Neural crest cell (in vitro differentiated cells): Measurements from ENCODE around the gene GAPVD1. TPM values are rescaled to one million over a fixed set of nuclear protein-coding genes. Genes with fewer than 3 reads are reported as not detected.

Experiments
- DNase-seq: peaks from one replicate; pipeline ENCODE4 v3.0.0; 2021; ENCODE audit warnings: low read depth, mixed read lengths, low spot score
- H3K27ac Mint-ChIP-seq: one replicate; pipeline ENCODE4 v1.8.0; 2021; ENCODE audit warnings: mild to moderate bottlenecking, mixed read lengths; ENCODE audit not compliant: unreplicated experiment
- H3K27me3 Mint-ChIP-seq: 2 replicates; pipeline ENCODE4 v1.8.0; 2021; ENCODE audit warnings: low read depth, mild to moderate bottlenecking, mixed read lengths
- H3K36me3 Mint-ChIP-seq: 2 replicates; pipeline ENCODE4 v1.8.0; 2021; ENCODE audit warnings: low read depth, mild to moderate bottlenecking, mixed read lengths
- H3K4me1 Mint-ChIP-seq: 2 replicates; pipeline ENCODE4 v1.8.0; 2021; ENCODE audit warnings: mixed read lengths
- H3K4me3 Mint-ChIP-seq: one replicate; pipeline ENCODE4 v1.8.0; 2021; ENCODE audit warnings: mild to moderate bottlenecking, mixed read lengths
- H3K9me3 Mint-ChIP-seq: 2 replicates; pipeline ENCODE4 v1.8.0; 2021; ENCODE audit warnings: mixed read lengths
- total RNA-seq: library from RNA; stranded (reverse); gene quantifications from 2 replicates; pipeline ENCODE4 v1.2.1, GENCODE V29; 2021
- TF ChIP-seq, protein P1 (sequence below): fragments of 200-600 bp; sonication (generic); conservative IDR thresholded peaks from 2 replicates; pipeline ENCODE4 v1.5.0; 2021; ENCODE audit warnings: antibody characterized with exemption, mild to moderate bottlenecking

GAPVD1 gene
- total RNA-seq, 1 donor from 2014 or later = 41.3 TPM

DNA sequence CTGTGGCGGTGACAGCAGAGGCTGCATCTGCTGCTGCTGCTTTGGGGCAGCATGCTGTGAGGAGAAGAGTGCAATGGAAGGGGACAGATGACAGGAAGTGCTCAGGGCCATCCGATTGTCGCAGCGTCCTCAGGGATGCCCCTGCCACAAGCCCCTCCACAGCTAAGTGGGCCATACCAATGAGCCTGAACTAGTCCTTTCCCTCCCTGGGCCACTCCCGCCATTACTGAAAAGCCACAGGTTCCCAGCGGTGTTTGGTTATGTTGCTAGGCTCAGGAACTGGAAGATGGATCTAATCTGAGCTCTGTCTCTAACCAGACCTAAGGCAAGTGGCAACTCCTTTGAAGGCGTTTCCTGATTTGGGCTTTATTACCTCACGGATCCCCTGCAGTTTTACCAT lies 109.2 kb downstream of the GAPVD1 start:
- H3K27me3 Mint-ChIP-seq = peaks cover 12% of the 10 kb centered on the region
- TF ChIP-seq, protein P1, sequence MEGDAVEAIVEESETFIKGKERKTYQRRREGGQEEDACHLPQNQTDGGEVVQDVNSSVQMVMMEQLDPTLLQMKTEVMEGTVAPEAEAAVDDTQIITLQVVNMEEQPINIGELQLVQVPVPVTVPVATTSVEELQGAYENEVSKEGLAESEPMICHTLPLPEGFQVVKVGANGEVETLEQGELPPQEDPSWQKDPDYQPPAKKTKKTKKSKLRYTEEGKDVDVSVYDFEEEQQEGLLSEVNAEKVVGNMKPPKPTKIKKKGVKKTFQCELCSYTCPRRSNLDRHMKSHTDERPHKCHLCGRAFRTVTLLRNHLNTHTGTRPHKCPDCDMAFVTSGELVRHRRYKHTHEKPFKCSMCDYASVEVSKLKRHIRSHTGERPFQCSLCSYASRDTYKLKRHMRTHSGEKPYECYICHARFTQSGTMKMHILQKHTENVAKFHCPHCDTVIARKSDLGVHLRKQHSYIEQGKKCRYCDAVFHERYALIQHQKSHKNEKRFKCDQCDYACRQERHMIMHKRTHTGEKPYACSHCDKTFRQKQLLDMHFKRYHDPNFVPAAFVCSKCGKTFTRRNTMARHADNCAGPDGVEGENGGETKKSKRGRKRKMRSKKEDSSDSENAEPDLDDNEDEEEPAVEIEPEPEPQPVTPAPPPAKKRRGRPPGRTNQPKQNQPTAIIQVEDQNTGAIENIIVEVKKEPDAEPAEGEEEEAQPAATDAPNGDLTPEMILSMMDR = no peak
- H3K36me3 Mint-ChIP-seq = no peaks in the 10 kb centered on the region
- peak overlapping the region; percentile 94 for H3K27ac Mint-ChIP-seq
- no peak for DNase-seq
- no peak overlapping the region for H3K4me3 Mint-ChIP-seq
- H3K4me1 Mint-ChIP-seq = peaks cover 13% of the 10 kb centered on the region
- no peaks in the 10 kb centered on the region for H3K9me3 Mint-ChIP-seq

DNA sequence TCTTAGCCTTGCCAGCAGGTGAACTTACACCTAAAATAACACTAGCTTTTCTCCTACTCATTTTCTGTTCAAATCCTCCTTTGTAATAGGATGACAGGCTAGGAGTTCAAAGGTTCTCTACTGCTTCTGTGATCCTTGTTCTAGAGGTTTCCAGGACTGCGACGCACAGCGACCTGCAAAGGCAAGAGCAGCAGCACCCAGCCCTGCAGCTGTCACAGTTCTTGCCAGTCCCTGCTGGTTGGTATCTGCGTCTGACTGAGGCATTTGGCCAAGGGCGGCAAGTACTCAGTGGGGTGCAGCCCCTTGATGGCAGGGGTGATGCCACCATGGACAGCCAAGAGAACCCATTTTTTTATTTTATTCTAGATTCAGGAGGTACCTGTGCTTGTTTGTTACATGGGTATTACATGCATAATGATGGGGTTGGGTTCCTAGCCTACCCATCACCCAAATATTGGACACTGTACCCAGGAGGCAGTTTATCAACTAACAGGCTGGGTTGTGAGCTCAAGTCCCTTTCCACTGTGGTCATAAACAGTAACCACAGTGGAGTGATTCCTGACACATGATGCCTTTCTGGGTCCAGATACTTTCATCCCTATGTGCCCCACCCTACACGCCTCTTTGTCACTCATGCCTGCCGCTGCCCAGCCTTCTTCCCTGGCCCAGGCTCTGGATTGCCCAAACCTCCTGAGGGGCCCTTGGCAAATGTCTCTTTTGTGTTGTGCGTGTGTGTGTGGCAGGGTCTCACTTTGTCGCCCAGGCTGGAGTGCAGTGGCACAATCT lies 111.0 kb downstream of the GAPVD1 start:
- no peak for DNase-seq
- Mint-ChIP-seq H3K4me3 (no peak overlapping the region), H3K27ac (no peak overlapping the region), H3K36me3 (no peaks in the 10 kb centered on the region), H3K9me3 (no peaks in the 10 kb centered on the region), H3K4me1 (peaks cover 13% of the 10 kb centered on the region), H3K27me3 (peaks cover 12% of the 10 kb centered on the region)
- TF ChIP-seq, protein P1 = no peak

DNA sequence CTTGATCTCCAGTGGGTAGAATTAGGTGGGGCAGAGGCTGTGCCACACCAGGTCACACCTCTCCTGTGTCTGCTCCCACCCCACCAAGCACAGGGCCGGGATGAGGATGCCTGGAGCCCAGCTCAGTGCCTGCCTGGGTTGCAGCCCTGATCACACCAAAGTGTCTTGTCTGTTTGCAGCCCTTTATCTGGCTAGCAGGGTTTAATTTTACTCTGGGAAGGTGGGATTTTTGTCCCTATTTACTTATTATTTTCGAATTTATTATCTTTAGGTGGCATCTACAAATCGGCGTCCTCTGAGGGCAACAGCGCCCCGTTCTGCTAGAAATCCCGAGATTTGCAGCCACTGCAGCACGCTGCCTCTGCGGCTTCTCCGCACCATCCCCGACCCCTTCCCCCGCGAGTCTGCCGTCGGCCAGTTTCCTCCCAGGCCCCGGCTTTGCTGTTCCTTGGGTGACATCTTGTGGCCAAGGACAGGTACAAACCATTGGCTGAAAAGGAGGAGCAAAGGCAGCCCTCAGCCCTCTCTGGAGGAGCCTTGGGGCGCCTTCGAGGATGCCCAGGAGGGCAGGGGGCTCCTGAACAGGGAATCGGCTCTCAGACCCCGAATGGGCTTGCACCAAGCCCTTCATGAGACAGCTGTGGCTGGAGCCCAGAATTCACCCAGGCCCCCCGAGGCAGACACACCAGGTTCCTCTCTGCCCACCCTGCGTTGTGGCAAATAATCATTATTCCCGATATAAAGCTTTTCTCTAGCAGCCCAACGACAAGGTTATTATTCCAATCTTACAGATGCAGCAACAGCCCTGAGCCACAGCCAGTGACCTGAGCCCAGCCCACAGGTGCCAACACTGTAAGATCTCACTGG lies 113.0 kb downstream of the GAPVD1 start:
- Mint-ChIP-seq H3K4me3 (peak overlapping the region; percentile 74), H3K4me1 (peaks cover 13% of the 10 kb centered on the region), H3K27me3 (peaks cover 12% of the 10 kb centered on the region), H3K27ac (no peak overlapping the region), H3K9me3 (no peaks in the 10 kb centered on the region), H3K36me3 (no peaks in the 10 kb centered on the region)
- DNase-seq = peak; percentile 76
- TF ChIP-seq, protein P1 = peak; percentile 84

DNA sequence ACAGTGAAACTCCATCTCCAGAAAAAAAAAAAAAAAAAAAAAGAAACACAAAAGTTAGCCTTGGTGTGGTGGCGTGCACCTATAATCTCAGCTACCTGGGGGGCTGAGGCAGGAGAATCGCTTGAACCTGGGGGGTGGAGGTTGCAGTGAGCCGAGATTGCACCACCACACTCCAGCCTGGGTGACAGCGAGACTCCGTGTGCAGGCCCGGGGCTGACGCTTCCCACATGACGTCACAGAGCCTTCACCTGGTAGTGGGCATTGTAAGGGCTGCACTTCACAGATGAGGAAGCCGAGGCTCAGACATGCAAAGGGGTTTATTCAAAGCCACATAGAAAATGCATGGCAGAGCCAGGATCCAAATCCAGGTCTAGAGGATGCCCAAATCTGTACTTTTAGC lies 114.2 kb downstream of the GAPVD1 start:
- Mint-ChIP-seq H3K36me3 (no peaks in the 10 kb centered on the region), H3K4me1 (peaks cover 8% of the 10 kb centered on the region), H3K27me3 (peaks cover 12% of the 10 kb centered on the region), H3K27ac (no peak overlapping the region), H3K9me3 (no peaks in the 10 kb centered on the region), H3K4me3 (no peak overlapping the region)
- DNase-seq = no peak
- TF ChIP-seq, protein P1 = no peak

DNA sequence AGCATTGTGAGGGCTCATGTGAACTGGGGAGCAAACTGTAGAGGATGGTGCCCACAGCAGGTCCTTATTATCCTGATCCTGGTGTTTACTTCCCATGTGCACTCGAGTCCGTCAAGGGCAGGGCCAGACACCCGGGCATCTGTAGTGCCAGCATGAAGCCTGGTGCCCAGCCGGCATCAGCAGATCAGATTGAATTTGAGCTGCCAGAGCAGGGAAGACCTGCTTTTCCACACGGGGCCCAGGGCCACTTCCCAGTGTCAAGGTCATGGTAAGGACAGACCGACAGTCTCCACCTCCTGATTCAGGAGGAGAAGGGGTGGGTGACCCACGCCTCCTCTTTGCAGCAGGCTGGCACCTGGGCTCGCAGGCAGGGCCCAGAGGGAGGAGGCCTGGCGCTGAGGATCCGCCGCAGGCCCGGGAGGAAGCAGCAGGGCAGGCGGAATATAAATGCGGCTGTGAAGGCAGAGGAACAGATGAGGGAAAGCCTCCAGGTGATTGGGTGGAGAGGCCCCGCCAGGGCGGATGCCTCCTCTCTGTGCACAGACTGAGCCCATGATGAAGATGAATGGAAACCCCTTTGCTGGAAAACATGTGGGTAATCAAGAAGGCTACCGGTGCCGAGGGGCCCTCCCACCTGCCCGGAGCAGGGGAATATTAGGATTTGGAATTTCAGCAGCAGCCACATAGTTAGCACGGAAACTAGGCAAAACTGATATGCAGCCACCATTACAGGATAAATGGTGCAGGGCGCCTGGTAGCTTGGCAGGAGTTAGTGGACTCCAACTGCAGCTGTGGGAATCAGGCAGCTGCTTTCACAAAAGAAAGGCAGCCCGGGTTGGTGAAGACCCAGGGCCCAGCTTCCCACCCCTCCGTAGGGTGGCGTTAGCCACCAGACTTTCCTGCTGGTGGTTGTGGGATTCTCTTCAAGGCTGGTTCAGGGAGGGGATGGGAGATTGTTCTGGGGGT lies 114.9 kb downstream of the GAPVD1 start:
- Mint-ChIP-seq H3K4me3 (no peak overlapping the region), H3K27me3 (peaks cover 12% of the 10 kb centered on the region), H3K4me1 (peaks cover 8% of the 10 kb centered on the region), H3K9me3 (no peaks in the 10 kb centered on the region), H3K36me3 (no peaks in the 10 kb centered on the region), H3K27ac (no peak overlapping the region)
- TF ChIP-seq, protein P1 = no peak
- no peak for DNase-seq
